ENCODE results near the gene SNX13.

- TF ChIP-seq POLR2A (IDR thresholded peaks at IDR 0.05; ENCODE audit: low read length) (no peak), GATA1 (IDR thresholded peaks at IDR 0.05; ENCODE audit: low read depth, low read length) (no peak)
These were observed 110.1 kb downstream of the SNX13 start for GRCh38 chr7:17830206-17830605.

Data from erythroblast (primary cell).